Measurements from ENCODE around the gene TMCC2. TPM values are rescaled to one million over a fixed set of nuclear protein-coding genes. Genes with fewer than 3 reads are reported as not detected.

Gene TMCC2
- total RNA-seq, 3 donors from 2014 or later (not counting 1 experiment from before 2014, with no cell fraction given), result 0.93 to 1.5 (median 1.1) TPM

- Histone ChIP-seq H3K4me1 (ENCODE audit: control insufficient read depth, insufficient read depth, low read length) (peaks cover 52% of the 10 kb centered on the region), H3K27me3 (ENCODE audit: control insufficient read depth, insufficient read depth, low read length) (no peaks in the 10 kb centered on the region), H3K27ac (ENCODE audit: low read length) (peak within 1 kb of the TSS; percentile 70), H3K9me3 (ENCODE audit: control insufficient read depth, insufficient read depth, low read length) (no peaks in the 10 kb centered on the region), H3K36me3 (ENCODE audit: control insufficient read depth, insufficient read depth, low read length) (peaks cover 5% of the 10 kb centered on the region), H3K4me3 (ENCODE audit: low read length) (peak within 1 kb of the TSS; percentile 98)
- Mint-ChIP-seq H3K4me3 (peak within 1 kb of the TSS; percentile 98), H3K36me3 (no peaks in the 10 kb centered on the region), H3K27me3 (ENCODE audit: low read depth in 2 of 2) (peaks cover under 1% of the 10 kb centered on the region in 2 donors), H3K4me1 (peaks cover 65 to 73% of the 10 kb centered on the region in 2 donors), H3K9me3 (no peaks in the 10 kb centered on the region), H3K27ac (peak within 1 kb of the TSS; percentile 94 to 98)
- intact Hi-C loops (cut with micrococcal nuclease), result loop anchor here (1.0 kb wide), 2 partner anchors 8 to 48 kb away; no protein-coding TSS in a partner anchor
- DNase-seq (peak; percentile 79 to 91), ATAC-seq (peak; percentile 83 to 92 (median 88))
- under 1% methylated on average over 75 of the region's 75 CpGs for WGBS (ENCODE audit: insufficient coverage)
- TF ChIP-seq CTCF (IDR thresholded peaks at IDR 0.05), result no peak
Measured at GRCh38 chr1:205321162-205321958, 93.6 kb downstream of the TMCC2 start, which contains the start of gene NUAK2. NUAK2 (minus strand) TSS chr1:205321745; CDS start chr1:205321628, 117 bp downstream.

- H3K36me3 Mint-ChIP-seq, result no peaks in the 10 kb centered on the region
- no peaks in the 10 kb centered on the region for H3K27me3 ChIP-seq (ENCODE audit: control insufficient read depth, insufficient read depth, low read length)
- H3K36me3 ChIP-seq (ENCODE audit: control insufficient read depth, insufficient read depth, low read length), result peaks cover 5% of the 10 kb centered on the region
- peaks cover 47% of the 10 kb centered on the region for H3K4me1 ChIP-seq (ENCODE audit: control insufficient read depth, insufficient read depth, low read length)
- no peaks in the 10 kb centered on the region for H3K9me3 ChIP-seq (ENCODE audit: control insufficient read depth, insufficient read depth, low read length)
- H3K4me3 Mint-ChIP-seq, result peak overlapping the region; percentile 98
- ATAC-seq, result no peak
- peak overlapping the region; percentile 52 for H3K27ac ChIP-seq (ENCODE audit: low read length)
- peaks cover 3 to 6% of the 10 kb centered on the region in 2 donors for H3K27me3 Mint-ChIP-seq (ENCODE audit: low read depth in 2 of 2)
- 44% methylated on average over 5 of the region's 5 CpGs for WGBS (ENCODE audit: insufficient coverage)
- H3K4me3 ChIP-seq (ENCODE audit: low read length), result peak overlapping the region; percentile 98
- no peak for DNase-seq
- H3K4me1 Mint-ChIP-seq, result peaks cover 59 to 67% of the 10 kb centered on the region in 2 donors
- intact Hi-C loops (cut with micrococcal nuclease), result loop anchor here (1.0 kb wide), 2 partner anchors 9 to 49 kb away; no protein-coding TSS in a partner anchor
- no peak for TF ChIP-seq CTCF (IDR thresholded peaks at IDR 0.05)
- peak overlapping the region; percentile 94 to 98 for H3K27ac Mint-ChIP-seq
- no peaks in the 10 kb centered on the region for H3K9me3 Mint-ChIP-seq
Measured at GRCh38 chr1:205321959-205322283, 94.2 kb downstream of the TMCC2 start.

Other genes with a start within 250 kb of the TMCC2 start
- not detected for gene CNTN2, start 184.7 kb upstream of the TMCC2 start, total RNA-seq
- 1 to 10 TPM; 1.8 to 3.5 (median 2.5) TPM for gene TMEM81, start 143.5 kb upstream of the TMCC2 start, total RNA-seq
- gene RBBP5, start 106.0 kb upstream of the TMCC2 start, total RNA-seq, result 10 to 100 TPM; 13.9 to 18.2 (median 17.8) TPM
- 10 to 100 TPM in 2 of 3 donors, 1 to 10 TPM in 1; 9.9 to 17.5 (median 14.9) TPM for gene DSTYK, start 16.2 kb upstream of the TMCC2 start, total RNA-seq
- 10 to 100 TPM; 17.3 to 21.7 (median 21.5) TPM for gene NUAK2, start 93.8 kb downstream of the TMCC2 start, total RNA-seq
- gene KLHDC8A, start 129.0 kb downstream of the TMCC2 start, total RNA-seq, result not detected
- gene LEMD1, start 194.1 kb downstream of the TMCC2 start, total RNA-seq, result not detected
- under 1 TPM in 2 of 3 donors, not detected in 1; 0.09 to 0.13 TPM for gene BLACAT1, start 228.1 kb downstream of the TMCC2 start, total RNA-seq